ENCODE measurements around the gene MMAA. TPM values are rescaled to one million over a fixed set of nuclear protein-coding genes. Genes with fewer than 3 reads are reported as not detected.

MMAA gene
- total RNA-seq, 2 donors from 2014 or later, result 3.9 to 7.0 TPM

- Histone ChIP-seq H3K4me1 (no peaks in the 10 kb centered on the region), H3K27me3 (no peaks in the 10 kb centered on the region), H3K27ac (no peak overlapping the region), H3K4me3 (no peak overlapping the region), H3K9me3 (no peaks in the 10 kb centered on the region), H3K36me3 (no peaks in the 10 kb centered on the region)
- no peak for TF ChIP-seq CTCF (IDR thresholded peaks at IDR 0.05)
- DNase-seq (ENCODE audit: low spot score), result no peak
Observed at GRCh38 chr4:145589916-145590702, 29.1 kb upstream of the MMAA start.

GRCh38 chr4:145602129-145602760 lies 16.9 kb upstream of the MMAA start:
- TF ChIP-seq CTCF (IDR thresholded peaks at IDR 0.05), result no peak
- Histone ChIP-seq H3K4me1 (no peaks in the 10 kb centered on the region), H3K27ac (no peak overlapping the region), H3K4me3 (no peak overlapping the region), H3K36me3 (no peaks in the 10 kb centered on the region), H3K27me3 (no peaks in the 10 kb centered on the region), H3K9me3 (peaks cover 0 to 16% of the 10 kb centered on the region in 2 donors)
- DNase-seq (ENCODE audit: low spot score), result no peak

GRCh38 chr4:145605941-145606340 lies 13.2 kb upstream of the MMAA start:
- no peaks in the 10 kb centered on the region for H3K4me1 ChIP-seq
- TF ChIP-seq CTCF (IDR thresholded peaks at IDR 0.05), result no peak
- no peak for DNase-seq (ENCODE audit: low spot score)
- H3K36me3 ChIP-seq, result no peaks in the 10 kb centered on the region
- no peak overlapping the region for H3K4me3 ChIP-seq
- H3K27me3 ChIP-seq, result no peaks in the 10 kb centered on the region
- H3K9me3 ChIP-seq, result peaks cover 0 to 16% of the 10 kb centered on the region in 2 donors
- no peak overlapping the region for H3K27ac ChIP-seq

- H3K36me3 ChIP-seq, result no peaks in the 10 kb centered on the region
- peak; percentile 48 to 77 for TF ChIP-seq CTCF (IDR thresholded peaks at IDR 0.05)
- no peak overlapping the region for H3K27ac ChIP-seq
- peak; percentile 67 for DNase-seq (ENCODE audit: low spot score)
- H3K9me3 ChIP-seq, result peaks cover 0 to 16% of the 10 kb centered on the region in 2 donors
- no peaks in the 10 kb centered on the region for H3K27me3 ChIP-seq
- H3K4me3 ChIP-seq, result no peak overlapping the region
- no peaks in the 10 kb centered on the region for H3K4me1 ChIP-seq
Observed at GRCh38 chr4:145609481-145610427, 9.4 kb upstream of the MMAA start.

- H3K27ac ChIP-seq, result no peak overlapping the region
- H3K36me3 ChIP-seq, result no peaks in the 10 kb centered on the region
- H3K4me3 ChIP-seq, result no peak overlapping the region
- no peak for DNase-seq (ENCODE audit: low spot score)
- no peak for TF ChIP-seq CTCF (IDR thresholded peaks at IDR 0.05)
- no peaks in the 10 kb centered on the region for H3K27me3 ChIP-seq
- peaks cover 0 to 24% of the 10 kb centered on the region in 2 donors for H3K4me1 ChIP-seq
- H3K9me3 ChIP-seq, result no peaks in the 10 kb centered on the region
Observed at GRCh38 chr4:145613566-145614232, 5.5 kb upstream of the MMAA start.

Measured in right atrium auricular region (tissue), 2 donors.